Osteoblast (primary cell): ENCODE measurements around the gene SLC2A1. TPM values are rescaled to one million over a fixed set of nuclear protein-coding genes. Genes with fewer than 3 reads are reported as not detected.

ENCODE experiments used
- DNase-seq: peaks from one replicate; pipeline ENCODE4 v3.0.0; 2011; ENCODE audit warnings: low spot score, mixed read lengths; ENCODE audit not compliant: insufficient read length; ENCODE audit errors: missing footprints
- H2AFZ ChIP-seq: 2 replicates; pipeline ENCODE4 v1.6.0; 2011; ENCODE audit warnings: mild to moderate bottlenecking, low read length
- H3K27ac ChIP-seq: 2 replicates; pipeline ENCODE4 v1.5.1; 2011; ENCODE audit warnings: mild to moderate bottlenecking, low read depth, low read length, moderate library complexity
- H3K27me3 ChIP-seq: 2 replicates; pipeline ENCODE4 v1.6.0; 2012; ENCODE audit warnings: mild to moderate bottlenecking, control low read depth, inconsistent platforms, low read length, moderate library complexity; ENCODE audit not compliant: insufficient read depth
- H3K36me3 ChIP-seq: 2 replicates; pipeline ENCODE4 v1.5.1; 2011; ENCODE audit warnings: mild to moderate bottlenecking, low read length, control low read depth, moderate library complexity; ENCODE audit not compliant: insufficient read depth
- H3K4me1 ChIP-seq: 2 replicates; pipeline ENCODE4 v1.5.1; 2011; ENCODE audit warnings: mild to moderate bottlenecking, low read length, control low read depth, moderate library complexity; ENCODE audit not compliant: insufficient read depth
- H3K4me2 ChIP-seq: 2 replicates; pipeline ENCODE4 v1.6.0; 2011; ENCODE audit warnings: mild to moderate bottlenecking, low read length; ENCODE audit not compliant: insufficient read depth
- H3K4me3 ChIP-seq: fragments of 200-600 bp; sonication (generic); 3 replicates; pipeline ENCODE4 v1.5.1; 2012; ENCODE audit warnings: mild to moderate bottlenecking, low read length, inconsistent platforms; ENCODE audit not compliant: insufficient read depth
- H3K79me2 ChIP-seq: 2 replicates; pipeline ENCODE4 v1.6.0; 2012; ENCODE audit warnings: mild to moderate bottlenecking, low read length, control low read depth, inconsistent platforms; ENCODE audit not compliant: insufficient read depth
- H3K9me3 ChIP-seq: 2 replicates; pipeline ENCODE4 v1.5.1; 2011; ENCODE audit warnings: low read depth, low read length, control low read depth
- H4K20me1 ChIP-seq: 2 replicates; pipeline ENCODE4 v1.6.0; 2012; ENCODE audit warnings: mild to moderate bottlenecking, low read length, control low read depth; ENCODE audit not compliant: insufficient read depth
- CTCF ChIP-seq: IDR thresholded peaks from 2 replicates; pipeline ENCODE4 v1.5.1; 2011; ENCODE audit warnings: mild to moderate bottlenecking, low read depth, low read length, moderate library complexity; ENCODE audit errors: extremely low read depth
- total RNA-seq: library from RNA; depleted of rRNA; stranded (reverse); fragments of >200 nt; gene quantifications from 2 replicates; pipeline ENCODE4 v1.2.3, GENCODE V29; 2012

SLC2A1 gene
- total RNA-seq, 1 donor = 43.4 TPM

DNA sequence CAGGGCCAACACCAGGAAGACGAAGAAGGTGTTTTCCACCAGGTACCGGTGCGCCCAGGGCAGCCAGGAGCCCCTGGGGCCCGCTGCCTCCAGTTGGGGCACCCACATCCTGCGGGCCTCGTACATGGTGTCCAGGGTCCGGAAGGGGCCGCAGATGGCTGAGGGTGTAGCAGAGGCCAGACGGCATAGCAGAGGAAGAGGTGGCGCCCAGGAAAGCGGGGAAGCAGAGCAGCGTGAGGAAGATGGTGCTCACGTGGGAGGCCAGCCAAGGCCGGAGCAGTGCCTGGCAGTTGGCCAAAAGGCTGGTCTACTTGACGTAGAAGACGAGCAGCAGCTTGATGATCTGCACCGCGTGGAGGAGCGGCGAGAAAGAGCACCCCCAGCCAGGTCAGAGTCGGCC is 71.9 kb downstream of the SLC2A1 start:
- no peaks in the 10 kb centered on the region for H4K20me1 ChIP-seq
- no peak for TF ChIP-seq CTCF
- no peak overlapping the region for H2AFZ ChIP-seq
- H3K27me3 ChIP-seq = no peaks in the 10 kb centered on the region
- no peak overlapping the region for H3K27ac ChIP-seq
- H3K9me3 ChIP-seq = no peaks in the 10 kb centered on the region
- no peaks in the 10 kb centered on the region for H3K79me2 ChIP-seq
- no peak overlapping the region for H3K4me2 ChIP-seq
- no peaks in the 10 kb centered on the region for H3K36me3 ChIP-seq
- H3K4me1 ChIP-seq = no peaks in the 10 kb centered on the region
- DNase-seq = peak; percentile 14
- H3K4me3 ChIP-seq = no peak overlapping the region

DNA sequence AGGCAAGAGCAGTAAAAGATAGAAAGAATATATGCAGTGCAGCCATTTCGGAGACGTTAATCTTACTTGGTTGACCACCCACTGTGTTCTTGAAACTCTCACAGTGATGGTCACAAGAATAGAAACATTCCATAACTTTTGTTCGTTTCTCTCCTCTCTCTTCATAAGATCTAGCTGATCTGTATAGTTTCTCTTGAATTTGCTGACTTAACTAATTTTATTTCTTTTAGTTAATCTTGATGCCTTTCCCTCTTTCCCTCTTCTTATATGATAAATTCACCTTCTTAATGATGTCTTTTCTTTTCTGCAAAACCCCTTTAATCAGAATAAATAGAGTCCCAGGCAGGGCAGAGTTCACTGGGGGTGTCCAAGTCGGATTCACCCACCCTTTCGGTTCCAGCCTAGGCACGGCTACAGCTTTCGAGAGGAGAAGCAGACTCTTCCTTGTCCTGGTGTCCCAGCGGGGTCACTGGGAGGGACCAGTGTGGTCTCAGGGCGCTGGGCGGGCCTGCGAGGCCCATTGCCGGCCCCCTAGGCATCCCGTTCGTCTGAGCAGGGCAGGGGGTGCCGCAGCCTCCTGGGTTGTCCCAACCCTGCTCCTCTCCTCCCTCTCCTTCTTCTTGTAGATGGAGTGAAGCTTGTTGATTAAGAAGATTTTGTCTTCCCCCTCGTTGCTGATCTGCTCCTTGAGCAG is 72.5 kb downstream of the SLC2A1 start:
- Histone ChIP-seq H3K27me3 (no peaks in the 10 kb centered on the region), H3K79me2 (no peaks in the 10 kb centered on the region), H3K36me3 (no peaks in the 10 kb centered on the region), H4K20me1 (no peaks in the 10 kb centered on the region), H3K27ac (no peak overlapping the region), H2AFZ (no peak overlapping the region), H3K4me1 (no peaks in the 10 kb centered on the region), H3K4me3 (no peak overlapping the region), H3K9me3 (no peaks in the 10 kb centered on the region), H3K4me2 (no peak overlapping the region)
- peak; percentile 37 for DNase-seq
- TF ChIP-seq CTCF = no peak

DNA sequence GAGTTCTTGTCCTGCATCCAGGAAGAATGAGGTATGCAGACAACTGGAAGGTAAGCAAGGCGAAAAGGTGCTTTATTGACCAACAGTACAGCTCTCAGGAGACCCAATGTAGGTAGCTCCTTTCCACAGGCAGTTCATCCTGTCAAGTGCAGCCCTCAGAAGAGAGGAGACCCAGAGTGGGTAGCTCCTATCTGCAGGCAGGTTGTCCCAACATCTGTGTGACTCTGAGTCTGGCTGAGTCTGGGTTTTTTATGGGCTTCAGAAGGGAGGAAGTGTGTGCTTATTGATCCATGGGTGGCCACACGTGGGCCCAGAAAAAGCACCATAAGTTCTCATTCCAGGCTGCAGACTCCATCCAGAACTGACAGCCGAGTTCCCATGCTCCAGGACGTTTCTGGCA is 78.3 kb downstream of the SLC2A1 start:
- H3K36me3 ChIP-seq = no peaks in the 10 kb centered on the region
- no peak overlapping the region for H3K4me3 ChIP-seq
- DNase-seq = no peak
- no peaks in the 10 kb centered on the region for H3K9me3 ChIP-seq
- H3K27me3 ChIP-seq = peaks cover 20% of the 10 kb centered on the region
- TF ChIP-seq CTCF = no peak
- H2AFZ ChIP-seq = no peak overlapping the region
- H3K27ac ChIP-seq = no peak overlapping the region
- H3K4me2 ChIP-seq = no peak overlapping the region
- no peaks in the 10 kb centered on the region for H4K20me1 ChIP-seq
- no peaks in the 10 kb centered on the region for H3K4me1 ChIP-seq
- H3K79me2 ChIP-seq = no peaks in the 10 kb centered on the region

- H3K4me2 ChIP-seq = no peak overlapping the region
- no peak for TF ChIP-seq CTCF
- H3K9me3 ChIP-seq = no peaks in the 10 kb centered on the region
- H2AFZ ChIP-seq = no peak overlapping the region
- H3K27me3 ChIP-seq = peaks cover 21% of the 10 kb centered on the region
- no peak for DNase-seq
- H3K27ac ChIP-seq = no peak overlapping the region
- no peak overlapping the region for H3K4me3 ChIP-seq
- H4K20me1 ChIP-seq = no peaks in the 10 kb centered on the region
- H3K4me1 ChIP-seq = no peaks in the 10 kb centered on the region
- no peaks in the 10 kb centered on the region for H3K79me2 ChIP-seq
- no peaks in the 10 kb centered on the region for H3K36me3 ChIP-seq
Measured at GRCh38 chr1:42877380-42877779, 81.3 kb downstream of the SLC2A1 start.
